NOMO-1 (cell line): ENCODE results near the gene SCAI.
"Not testable (repeated sequence)": the region's sequence is repeated elsewhere in the genome, so short reads cannot be mapped to it uniquely, and the experiment has no call there.

ENCODE experiments used
- DNase-seq, 2 experiments: peaks; one replicate each; lab custom pipeline; 2025; ENCODE audit not compliant: unreplicated experiment in 2 of 2; lab: John Stamatoyannopoulos, UW

SCAI gene

GRCh38 chr9:125143377-125144090 lies at the start of gene SCAI:
Gene SCAI, minus strand, starts transcription at chr9:125143528. Its CDS starts 91 bp downstream, at chr9:125143437.
- DNase-seq = peak; percentile 98 to 99

- no peak for DNase-seq
These were observed 47.1 kb upstream of the SCAI start for GRCh38 chr9:125190361-125190801.

GRCh38 chr9:125189361-125190289 lies 46.3 kb upstream of the SCAI start, which contains the start of gene PPP6C:
Gene PPP6C, minus strand, starts transcription at chr9:125189803. Its CDS starts 85 bp downstream, at chr9:125189718.
- peak; percentile 96 to 97 for DNase-seq

- peak; percentile 6 to 21 for DNase-seq
These were observed 45.7 kb upstream of the SCAI start for GRCh38 chr9:125189011-125189360.

- no peak for DNase-seq
These were observed 40.2 kb upstream of the SCAI start for GRCh38 chr9:125183561-125183960.

GRCh38 chr9:125183054-125183453 lies 39.7 kb upstream of the SCAI start:
- no peak for DNase-seq

GRCh38 chr9:125181756-125182155 lies 38.4 kb upstream of the SCAI start:
- DNase-seq = not testable (repeated sequence)

GRCh38 chr9:125180876-125181275 lies 37.5 kb upstream of the SCAI start:
- no peak for DNase-seq

GRCh38 chr9:125179776-125180175 lies 36.4 kb upstream of the SCAI start:
- DNase-seq = not testable (repeated sequence)

- DNase-seq = no peak
These were observed 34.6 kb upstream of the SCAI start for GRCh38 chr9:125177888-125178287.

GRCh38 chr9:125176636-125177035 lies 33.3 kb upstream of the SCAI start:
- no peak for DNase-seq

- peak; percentile 8 to 12 for DNase-seq
These were observed 28.9 kb upstream of the SCAI start for GRCh38 chr9:125172031-125172755.

- DNase-seq = no peak
These were observed 26.6 kb upstream of the SCAI start for GRCh38 chr9:125169895-125170294.

GRCh38 chr9:125166762-125167161 lies 23.4 kb upstream of the SCAI start:
- DNase-seq = no peak

- DNase-seq = not testable (repeated sequence)
These were observed 19.6 kb upstream of the SCAI start for GRCh38 chr9:125162891-125163290.

GRCh38 chr9:125161284-125161918 lies 18.1 kb upstream of the SCAI start:
- DNase-seq = no peak

GRCh38 chr9:125160750-125161149 lies 17.4 kb upstream of the SCAI start:
- DNase-seq = no peak

GRCh38 chr9:125156551-125156950 lies 13.2 kb upstream of the SCAI start:
- no peak for DNase-seq

- no peak for DNase-seq
These were observed 10.5 kb upstream of the SCAI start for GRCh38 chr9:125153712-125154367.

GRCh38 chr9:125151730-125152129 lies 8.4 kb upstream of the SCAI start:
- DNase-seq = no peak
